GM10266 (cell line): ENCODE results near the gene ATP2B2.

Experiments used
- DNase-seq: peaks from one replicate; pipeline ENCODE4 v3.0.0; 2012; ENCODE audit errors: extremely low spot score
- TF ChIP-seq, protein P1 (sequence below): IDR thresholded peaks from 2 replicates; pipeline ENCODE4 v1.5.1; 2012; ENCODE audit warnings: mild to moderate bottlenecking, low read depth; ENCODE audit not compliant: control insufficient read depth, insufficient read depth; ENCODE audit errors: missing control alignments

The ATP2B2 gene

DNA sequence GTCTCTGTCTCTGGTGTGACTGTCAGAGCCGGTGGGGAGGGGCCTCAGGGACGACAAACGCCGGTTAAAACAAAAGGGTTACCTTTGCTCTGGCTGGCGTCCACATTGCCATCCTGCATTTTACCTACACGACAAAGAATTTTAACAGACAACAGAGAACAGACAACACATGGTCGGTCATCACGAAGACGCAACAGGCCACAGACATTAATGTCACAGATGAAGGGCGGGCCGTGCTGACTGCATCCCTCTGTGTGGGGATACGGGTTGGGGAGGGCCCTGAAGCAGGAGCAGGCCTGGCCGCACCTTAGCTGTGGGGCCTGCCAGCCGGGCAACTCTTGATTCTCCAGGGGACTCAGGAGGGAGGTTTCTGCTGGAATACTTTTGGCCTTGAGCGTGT is 126.2 kb downstream of the ATP2B2 start:
- no peak for DNase-seq
- TF ChIP-seq, protein P1, sequence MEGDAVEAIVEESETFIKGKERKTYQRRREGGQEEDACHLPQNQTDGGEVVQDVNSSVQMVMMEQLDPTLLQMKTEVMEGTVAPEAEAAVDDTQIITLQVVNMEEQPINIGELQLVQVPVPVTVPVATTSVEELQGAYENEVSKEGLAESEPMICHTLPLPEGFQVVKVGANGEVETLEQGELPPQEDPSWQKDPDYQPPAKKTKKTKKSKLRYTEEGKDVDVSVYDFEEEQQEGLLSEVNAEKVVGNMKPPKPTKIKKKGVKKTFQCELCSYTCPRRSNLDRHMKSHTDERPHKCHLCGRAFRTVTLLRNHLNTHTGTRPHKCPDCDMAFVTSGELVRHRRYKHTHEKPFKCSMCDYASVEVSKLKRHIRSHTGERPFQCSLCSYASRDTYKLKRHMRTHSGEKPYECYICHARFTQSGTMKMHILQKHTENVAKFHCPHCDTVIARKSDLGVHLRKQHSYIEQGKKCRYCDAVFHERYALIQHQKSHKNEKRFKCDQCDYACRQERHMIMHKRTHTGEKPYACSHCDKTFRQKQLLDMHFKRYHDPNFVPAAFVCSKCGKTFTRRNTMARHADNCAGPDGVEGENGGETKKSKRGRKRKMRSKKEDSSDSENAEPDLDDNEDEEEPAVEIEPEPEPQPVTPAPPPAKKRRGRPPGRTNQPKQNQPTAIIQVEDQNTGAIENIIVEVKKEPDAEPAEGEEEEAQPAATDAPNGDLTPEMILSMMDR: no peak

- no peak for DNase-seq
- TF ChIP-seq, protein P1: no peak
Observed at GRCh38 chr3:10378742-10379141, 126.6 kb downstream of the ATP2B2 start.

DNA sequence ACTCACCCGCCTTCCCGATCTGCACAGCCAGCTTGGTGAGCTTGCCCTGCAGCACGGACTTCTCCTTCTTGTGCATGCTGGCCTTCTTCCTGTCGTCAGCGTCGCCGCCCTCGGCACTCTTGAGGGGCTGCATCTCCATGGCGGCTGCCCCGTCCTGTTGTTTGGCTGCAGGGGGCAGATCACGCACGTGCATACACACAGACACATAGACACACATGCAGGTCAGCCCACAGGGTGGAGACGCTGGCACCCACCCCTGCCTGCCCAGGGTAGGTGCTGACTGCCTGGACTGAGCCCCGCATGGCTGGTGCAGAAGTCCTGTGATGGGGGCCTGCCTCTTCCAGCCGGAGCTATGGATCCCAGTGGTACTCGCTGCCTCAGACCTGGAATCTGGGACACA is 127.1 kb downstream of the ATP2B2 start:
- DNase-seq: no peak
- TF ChIP-seq, protein P1: no peak

DNA sequence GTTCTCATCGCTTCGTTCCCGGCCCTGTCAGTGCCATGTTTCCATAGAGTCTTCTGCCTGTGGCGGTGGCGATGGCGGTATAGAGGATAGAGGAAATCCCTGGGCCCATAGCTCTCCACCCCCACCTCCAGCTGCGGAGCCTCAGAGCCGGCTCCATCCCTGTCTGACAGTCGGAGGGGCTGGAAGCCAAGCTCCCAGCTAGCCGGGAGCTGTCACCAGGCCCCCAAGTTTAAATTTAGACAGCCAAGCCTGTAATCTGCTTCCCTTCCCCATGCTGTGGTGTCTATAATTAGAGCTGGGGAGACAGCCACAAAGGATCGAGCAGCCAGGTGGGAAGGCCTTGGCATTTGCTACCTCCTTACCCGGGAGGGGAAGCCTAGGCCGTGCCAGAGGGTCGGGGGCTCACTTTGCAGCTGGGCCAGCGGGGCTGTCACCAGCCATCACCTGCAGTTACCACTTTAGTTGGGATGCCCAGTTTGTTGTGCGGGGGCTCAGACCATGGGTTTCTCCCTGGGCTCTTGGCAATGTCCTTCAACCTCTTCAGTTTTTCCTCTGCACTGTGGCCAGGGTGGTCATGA is 128.1 kb downstream of the ATP2B2 start:
- TF ChIP-seq, protein P1: no peak

GRCh38 chr3:10376353-10376752 is 129.0 kb downstream of the ATP2B2 start:
- DNase-seq: no peak
- TF ChIP-seq, protein P1: no peak

More for the DNA sequence above, 128.1 kb downstream of the ATP2B2 start:
- DNase-seq: no peak

DNA sequence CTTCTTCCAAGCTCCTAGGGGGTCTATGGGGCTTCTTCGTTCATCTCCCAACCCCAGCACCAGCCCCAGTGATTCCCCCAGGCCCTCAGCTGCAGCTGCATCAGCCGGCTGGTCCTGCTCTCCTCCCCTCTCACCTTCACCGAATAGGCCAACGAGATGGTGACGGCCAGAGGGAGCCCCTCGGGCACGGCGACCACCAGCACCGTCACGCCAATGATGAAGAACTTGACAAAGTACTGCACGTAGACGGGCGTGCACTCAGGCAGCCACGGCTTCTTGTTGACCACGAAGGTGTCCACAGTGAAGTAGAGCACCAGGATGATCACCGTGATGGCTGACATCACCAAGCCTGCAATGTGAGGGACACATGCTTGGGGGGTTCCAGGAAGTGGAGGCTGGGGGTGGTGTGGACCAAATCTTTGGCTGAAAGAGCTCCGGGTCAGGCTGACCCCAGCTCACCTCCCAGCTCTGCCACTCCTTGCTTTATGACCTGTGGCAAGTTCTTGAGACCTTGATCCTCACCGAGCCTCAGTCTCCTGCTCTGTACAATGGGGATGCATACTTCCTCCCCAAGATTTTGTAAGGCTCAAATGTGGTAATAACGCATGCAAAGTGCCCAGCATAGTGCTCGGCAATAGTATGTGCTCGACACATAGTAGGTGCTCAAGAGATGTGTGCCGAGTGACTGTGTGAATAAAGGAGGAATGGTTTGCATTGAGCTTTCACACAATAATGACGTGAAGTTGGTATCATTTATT is 129.9 kb downstream of the ATP2B2 start:
- TF ChIP-seq, protein P1: no peak
- no peak for DNase-seq

- TF ChIP-seq, protein P1: no peak
- no peak for DNase-seq
Observed at GRCh38 chr3:10374311-10374710, 131.1 kb downstream of the ATP2B2 start.
